Right ventricle myocardium superior (tissue), 1 donor: Measurements from ENCODE around the gene RXRB. TPM values are rescaled to one million over a fixed set of nuclear protein-coding genes. Genes with fewer than 3 reads are reported as not detected.

Experiments used
- ATAC-seq: fragments of 200-7000 bp; cut with Tn5 transposase; one replicate; pipeline ENCODE4 v1.9.1; 2020; ENCODE audit warnings: mild to moderate bottlenecking; ENCODE audit not compliant: poor library complexity
- DNase-seq: peaks from one replicate; pipeline ENCODE4 v3.0.0-alpha.2; 2020
- intact Hi-C: fragments of 100-400 bp; cut with DNase I; formaldehyde crosslinking; loops from one replicate; pipeline ENCODE4 v1.11.2; 2022
- total RNA-seq: library from RNA; stranded (reverse); fragmentation: NEBNext Ultra II Directional; extraction: Animal tissue kit (Norgen Biotek cat#: 25700); gene quantifications from one replicate; pipeline ENCODE4 v1.2.1, GENCODE V29; 2021
- donor health status: DM: no; HTN: yes; CAD: no; lungs with severe emphysema.

RXRB gene
- total RNA-seq, 1 donor from 2014 or later = 37.9 TPM

- no peak for ATAC-seq
Measured at GRCh38 chr6:33169291-33170175, 30.9 kb downstream of the RXRB start.

GRCh38 chr6:33168639-33169038 is 31.8 kb downstream of the RXRB start:
- DNase-seq (no peak), ATAC-seq (no peak)
- intact Hi-C loops = no loop called here

More at GRCh38 chr6:33169291-33170175, 30.9 kb downstream of the RXRB start:
- intact Hi-C loops = no loop called here
- DNase-seq = no peak

GRCh38 chr6:33168284-33168601 is 32.2 kb downstream of the RXRB start:
- intact Hi-C loops = no loop called here
- ATAC-seq (no peak), DNase-seq (no peak)

- intact Hi-C loops = no loop called here
- DNase-seq (no peak), ATAC-seq (no peak)
Measured at GRCh38 chr6:33167374-33168283, 32.8 kb downstream of the RXRB start.

GRCh38 chr6:33166811-33167210 is 33.7 kb downstream of the RXRB start:
- intact Hi-C loops = no loop called here

GRCh38 chr6:33166363-33166762 is 34.1 kb downstream of the RXRB start:
- intact Hi-C loops = no loop called here
- ATAC-seq = no peak
- no peak for DNase-seq

More at GRCh38 chr6:33166811-33167210, 33.7 kb downstream of the RXRB start:
- DNase-seq (no peak), ATAC-seq (no peak)

GRCh38 chr6:33165581-33166258 is 34.7 kb downstream of the RXRB start:
- ATAC-seq = no peak
- intact Hi-C loops = no loop called here
- DNase-seq = no peak

- no peak for ATAC-seq
- intact Hi-C loops = loop anchor here (5.0 kb wide), 1 partner anchor 82 kb away; no protein-coding TSS in a partner anchor
- no peak for DNase-seq
Measured at GRCh38 chr6:33164665-33165373, 35.6 kb downstream of the RXRB start.

GRCh38 chr6:33164176-33164575 is 36.3 kb downstream of the RXRB start:
- intact Hi-C loops = loop anchor here (5.0 kb wide), 1 partner anchor 83 kb away; no protein-coding TSS in a partner anchor
- ATAC-seq (no peak), DNase-seq (no peak)

- ATAC-seq (no peak), DNase-seq (no peak)
- intact Hi-C loops = loop anchor here (5.0 kb wide), 1 partner anchor 84 kb away; no protein-coding TSS in a partner anchor
Measured at GRCh38 chr6:33163540-33163939, 36.9 kb downstream of the RXRB start.

- ATAC-seq (peak; percentile 95), DNase-seq (peak; percentile 90)
- intact Hi-C loops = loop anchor here (5.0 kb wide), 1 partner anchor 86 kb away; no protein-coding TSS in a partner anchor
Measured at GRCh38 chr6:33161354-33162331, 38.8 kb downstream of the RXRB start.

- ATAC-seq (peak; percentile 49), DNase-seq (peak; percentile 72)
- intact Hi-C loops = loop anchor here (5.0 kb wide), 1 partner anchor 86 kb away; no protein-coding TSS in a partner anchor
Measured at GRCh38 chr6:33160728-33161344, 39.6 kb downstream of the RXRB start.

- DNase-seq (no peak), ATAC-seq (no peak)
- intact Hi-C loops = loop anchor here (5.0 kb wide), 1 partner anchor 87 kb away; no protein-coding TSS in a partner anchor
Measured at GRCh38 chr6:33160096-33160495, 40.4 kb downstream of the RXRB start.

- ATAC-seq = no peak
- no peak for DNase-seq
- intact Hi-C loops = no loop called here
Measured at GRCh38 chr6:33156964-33157363, 43.5 kb downstream of the RXRB start.

GRCh38 chr6:33156561-33156960 is 43.9 kb downstream of the RXRB start:
- no peak for DNase-seq
- intact Hi-C loops = no loop called here
- ATAC-seq = no peak

GRCh38 chr6:33154349-33154748 is 46.1 kb downstream of the RXRB start:
- ATAC-seq = no peak
- intact Hi-C loops = no loop called here

GRCh38 chr6:33151050-33151449 is 49.4 kb downstream of the RXRB start:
- intact Hi-C loops = no loop called here
- no peak for ATAC-seq
- DNase-seq = no peak

More at GRCh38 chr6:33154349-33154748, 46.1 kb downstream of the RXRB start:
- DNase-seq = no peak
